MCF 10A (cell line): ENCODE results near the gene ESPNL. TPM values are rescaled to one million over a fixed set of nuclear protein-coding genes. Genes with fewer than 3 reads are reported as not detected.

Experiments used
- BruUV-seq: library from RNA; stranded (reverse); fragments of 400-500 nt; replicated peaks from 2 replicates; lab custom pipeline; 2021; lab: Mats Ljungman, UMichigan
- CTCF ChIA-PET: fragments of 300-600 bp; sonication (Branson Sonifier 250); formaldehyde crosslinking; extraction: SDS; loops from one replicate; lab custom pipeline; 2021; ENCODE audit warnings: antibody characterized with exemption, inconsistent platforms; lab: Yijun Ruan, JAX
- POLR2A ChIA-PET: fragments of 300-600, 350-650 bp; sonication (Branson Sonifier 250); formaldehyde crosslinking; extraction: SDS; loops from one replicate; lab custom pipeline; 2020; ENCODE audit warnings: antibody characterized with exemption, inconsistent platforms; lab: Yijun Ruan, JAX
- DNase-seq: peaks from one replicate; pipeline ENCODE4 v3.0.0-alpha.2; 2018; ENCODE audit not compliant: unreplicated experiment
- H3K27ac Mint-ChIP-seq: one replicate; pipeline ENCODE4 v1.8.0; 2022; ENCODE audit warnings: mild to moderate bottlenecking, low read depth, mixed read lengths; ENCODE audit not compliant: unreplicated experiment
- H3K27me3 Mint-ChIP-seq: one replicate; pipeline ENCODE4 v1.8.0; 2022; ENCODE audit warnings: mixed read lengths; ENCODE audit not compliant: insufficient read depth, unreplicated experiment
- H3K36me3 Mint-ChIP-seq: one replicate; pipeline ENCODE4 v1.8.0; 2022; ENCODE audit warnings: mild to moderate bottlenecking, moderate library complexity, mixed read lengths; ENCODE audit not compliant: insufficient read depth, unreplicated experiment
- H3K4me1 Mint-ChIP-seq: one replicate; pipeline ENCODE4 v1.8.0; 2022; ENCODE audit warnings: mixed read lengths; ENCODE audit not compliant: insufficient read depth, unreplicated experiment
- H3K4me3 Mint-ChIP-seq: one replicate; pipeline ENCODE4 v1.8.0; 2022; ENCODE audit warnings: mild to moderate bottlenecking, moderate library complexity, mixed read lengths; ENCODE audit not compliant: unreplicated experiment
- H3K9me3 Mint-ChIP-seq: one replicate; pipeline ENCODE4 v1.8.0; 2022; ENCODE audit warnings: mixed read lengths; ENCODE audit not compliant: unreplicated experiment
- intact Hi-C: fragments of 100-400 bp; cut with micrococcal nuclease; formaldehyde crosslinking; loops from 2 replicates; pipeline ENCODE4 v1.14.1; 2022
- total RNA-seq: library from RNA; stranded (reverse); gene quantifications from 2 replicates; pipeline ENCODE4 v1.2.3, GENCODE V29; 2022
- TF ChIP-seq, protein P1 (sequence below): fragments of 200-600 bp; IDR thresholded peaks from one replicate; pipeline ENCODE4 v1.8.0; 2022; ENCODE audit warnings: antibody characterized with exemption, mild to moderate bottlenecking; ENCODE audit not compliant: unreplicated experiment

The ESPNL gene
- total RNA-seq, 1 experiment from 2014 or later = not detected

DNA sequence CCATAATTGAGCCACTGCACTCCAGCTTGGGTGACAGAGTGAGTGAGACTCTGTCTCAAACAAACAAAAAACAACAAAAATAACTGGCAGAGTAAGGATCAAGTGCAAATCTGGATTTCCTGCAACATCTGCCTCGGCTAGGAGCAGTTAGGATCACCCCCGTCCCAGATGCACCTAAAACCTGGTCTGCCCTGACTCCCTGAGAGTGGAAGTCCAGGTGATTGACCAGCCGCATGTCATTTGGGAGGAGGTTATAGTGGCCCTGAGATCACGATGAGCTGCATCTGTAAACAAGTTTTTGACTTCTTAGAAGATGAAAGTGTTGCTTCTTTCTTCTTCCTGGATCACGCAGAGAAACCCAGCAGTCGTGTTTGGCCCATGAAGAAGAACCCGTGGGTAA is 5.0 kb upstream of the ESPNL start:
- Mint-ChIP-seq H3K4me3 (no peak overlapping the region), H3K27ac (no peak overlapping the region), H3K27me3 (no peaks in the 10 kb centered on the region), H3K4me1 (no peaks in the 10 kb centered on the region), H3K9me3 (no peaks in the 10 kb centered on the region), H3K36me3 (no peaks in the 10 kb centered on the region)
- POLR2A ChIA-PET = interaction anchor here (0.6 kb wide), 1 partner anchor 10 kb away, joined by 3 read pairs; no protein-coding TSS in a partner anchor
- TF ChIP-seq, protein P1, sequence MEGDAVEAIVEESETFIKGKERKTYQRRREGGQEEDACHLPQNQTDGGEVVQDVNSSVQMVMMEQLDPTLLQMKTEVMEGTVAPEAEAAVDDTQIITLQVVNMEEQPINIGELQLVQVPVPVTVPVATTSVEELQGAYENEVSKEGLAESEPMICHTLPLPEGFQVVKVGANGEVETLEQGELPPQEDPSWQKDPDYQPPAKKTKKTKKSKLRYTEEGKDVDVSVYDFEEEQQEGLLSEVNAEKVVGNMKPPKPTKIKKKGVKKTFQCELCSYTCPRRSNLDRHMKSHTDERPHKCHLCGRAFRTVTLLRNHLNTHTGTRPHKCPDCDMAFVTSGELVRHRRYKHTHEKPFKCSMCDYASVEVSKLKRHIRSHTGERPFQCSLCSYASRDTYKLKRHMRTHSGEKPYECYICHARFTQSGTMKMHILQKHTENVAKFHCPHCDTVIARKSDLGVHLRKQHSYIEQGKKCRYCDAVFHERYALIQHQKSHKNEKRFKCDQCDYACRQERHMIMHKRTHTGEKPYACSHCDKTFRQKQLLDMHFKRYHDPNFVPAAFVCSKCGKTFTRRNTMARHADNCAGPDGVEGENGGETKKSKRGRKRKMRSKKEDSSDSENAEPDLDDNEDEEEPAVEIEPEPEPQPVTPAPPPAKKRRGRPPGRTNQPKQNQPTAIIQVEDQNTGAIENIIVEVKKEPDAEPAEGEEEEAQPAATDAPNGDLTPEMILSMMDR = no peak
- no TSS peak for BruUV-seq
- CTCF ChIA-PET = no interaction called here
- intact Hi-C loops = no loop called here
- DNase-seq = no peak

DNA sequence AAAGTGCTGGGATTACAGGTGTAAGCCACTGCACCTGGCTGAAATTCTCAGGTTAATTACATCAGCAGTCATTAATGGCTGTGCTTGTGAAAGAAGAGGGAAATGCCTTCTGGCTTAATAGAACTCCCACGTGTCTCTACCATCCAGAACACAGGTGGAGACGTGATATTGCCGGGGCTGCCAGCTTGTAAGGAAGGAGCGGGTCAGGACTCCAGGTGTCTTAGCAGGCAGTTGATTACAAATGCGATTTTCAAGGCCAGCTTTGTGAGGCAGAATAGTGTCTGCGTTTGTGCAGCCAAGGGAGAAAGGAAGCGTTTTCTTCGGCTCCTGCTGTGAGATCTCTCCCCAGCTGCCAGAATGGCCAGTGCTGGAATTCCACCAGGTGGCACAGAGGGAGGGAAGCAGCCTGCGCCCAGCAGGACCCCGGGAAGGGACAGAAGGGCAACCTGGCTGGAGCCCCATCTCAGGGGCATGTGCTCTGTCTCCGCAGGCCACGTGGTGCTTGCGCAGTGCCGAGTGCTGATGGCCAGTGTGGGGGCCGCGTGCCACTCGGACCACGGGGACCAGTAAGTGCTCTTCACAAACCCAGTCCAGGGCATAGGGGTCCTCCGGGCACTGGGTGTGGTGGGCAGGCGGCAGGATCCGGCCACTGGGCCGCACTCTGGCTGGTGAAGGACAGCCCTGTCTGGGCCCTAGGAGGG is 3.7 kb upstream of the ESPNL start:
- BruUV-seq = no TSS peak
- intact Hi-C loops = no loop called here
- no peaks in the 10 kb centered on the region for H3K9me3 Mint-ChIP-seq
- ChIA-PET POLR2A (interaction anchor here (0.6 kb wide), 1 partner anchor 188 kb away, joined by 3 read pairs; no protein-coding TSS in a partner anchor), CTCF (interaction anchor here (0.7 kb wide), 1 partner anchor 168 kb away, joined by 3 read pairs; no protein-coding TSS in a partner anchor)
- no peaks in the 10 kb centered on the region for H3K27me3 Mint-ChIP-seq
- TF ChIP-seq, protein P1 = no peak
- H3K27ac Mint-ChIP-seq = no peak overlapping the region
- H3K4me3 Mint-ChIP-seq = no peak overlapping the region
- H3K4me1 Mint-ChIP-seq = no peaks in the 10 kb centered on the region
- H3K36me3 Mint-ChIP-seq = no peaks in the 10 kb centered on the region
- DNase-seq = no peak

DNA sequence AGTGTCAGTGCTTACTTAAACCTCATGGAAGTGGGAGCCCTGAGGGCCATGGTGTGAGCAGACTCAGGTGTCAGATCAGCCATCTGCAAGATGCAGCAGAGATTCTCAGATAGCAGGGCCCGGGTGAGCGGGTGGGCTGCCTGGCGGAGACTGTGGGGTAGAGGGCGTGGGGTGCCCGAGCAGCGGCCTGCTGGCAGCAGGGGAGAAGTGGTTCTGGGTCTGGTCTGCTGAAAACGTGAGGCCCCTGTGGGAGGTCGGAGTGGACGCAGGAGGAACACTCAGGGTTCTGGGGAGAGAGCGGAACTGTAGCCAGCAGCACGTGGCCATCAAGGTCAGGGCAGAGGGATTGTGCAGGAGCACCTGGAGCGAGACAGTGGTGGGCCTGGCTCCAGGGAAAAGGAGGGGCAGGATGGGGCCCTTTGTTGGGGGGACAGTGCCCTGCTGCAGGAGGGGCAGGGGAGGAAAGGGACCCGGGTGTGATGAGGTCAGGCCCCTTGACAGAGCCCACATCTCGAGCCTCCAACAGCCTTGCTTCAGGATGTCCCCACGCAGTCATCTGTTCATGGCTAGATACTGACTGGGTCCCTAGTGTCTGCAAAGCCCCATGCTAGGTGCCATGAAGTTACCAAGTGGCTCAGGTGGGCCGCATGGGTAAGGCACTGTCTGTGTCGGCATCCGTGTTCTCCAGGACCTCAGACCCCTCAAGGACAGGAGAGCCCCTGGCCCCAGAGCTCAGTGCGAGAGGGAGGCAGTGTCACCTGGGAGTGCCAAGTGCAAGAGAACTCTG is 2.7 kb upstream of the ESPNL start:
- no peaks in the 10 kb centered on the region for H3K36me3 Mint-ChIP-seq
- H3K9me3 Mint-ChIP-seq = no peaks in the 10 kb centered on the region
- CTCF ChIA-PET = no interaction called here
- no peak overlapping the region for H3K4me3 Mint-ChIP-seq
- TF ChIP-seq, protein P1 = no peak
- no TSS peak for BruUV-seq
- no peak overlapping the region for H3K27ac Mint-ChIP-seq
- H3K4me1 Mint-ChIP-seq = no peaks in the 10 kb centered on the region
- POLR2A ChIA-PET = interaction anchor here (0.6 kb wide), 1 partner anchor 187 kb away, joined by 3 read pairs; no protein-coding TSS in a partner anchor
- intact Hi-C loops = no loop called here
- no peak for DNase-seq
- no peaks in the 10 kb centered on the region for H3K27me3 Mint-ChIP-seq
